GM15510 (cell line): ENCODE measurements around the gene PHAF1.

Experiments used
- POLR2A ChIP-seq: IDR thresholded peaks from 3 replicates; pipeline ENCODE4 v1.6.1; 2011; ENCODE audit warnings: borderline replicate concordance; ENCODE audit not compliant: insufficient read length; ENCODE audit errors: extremely low read depth

PHAF1 gene

DNA sequence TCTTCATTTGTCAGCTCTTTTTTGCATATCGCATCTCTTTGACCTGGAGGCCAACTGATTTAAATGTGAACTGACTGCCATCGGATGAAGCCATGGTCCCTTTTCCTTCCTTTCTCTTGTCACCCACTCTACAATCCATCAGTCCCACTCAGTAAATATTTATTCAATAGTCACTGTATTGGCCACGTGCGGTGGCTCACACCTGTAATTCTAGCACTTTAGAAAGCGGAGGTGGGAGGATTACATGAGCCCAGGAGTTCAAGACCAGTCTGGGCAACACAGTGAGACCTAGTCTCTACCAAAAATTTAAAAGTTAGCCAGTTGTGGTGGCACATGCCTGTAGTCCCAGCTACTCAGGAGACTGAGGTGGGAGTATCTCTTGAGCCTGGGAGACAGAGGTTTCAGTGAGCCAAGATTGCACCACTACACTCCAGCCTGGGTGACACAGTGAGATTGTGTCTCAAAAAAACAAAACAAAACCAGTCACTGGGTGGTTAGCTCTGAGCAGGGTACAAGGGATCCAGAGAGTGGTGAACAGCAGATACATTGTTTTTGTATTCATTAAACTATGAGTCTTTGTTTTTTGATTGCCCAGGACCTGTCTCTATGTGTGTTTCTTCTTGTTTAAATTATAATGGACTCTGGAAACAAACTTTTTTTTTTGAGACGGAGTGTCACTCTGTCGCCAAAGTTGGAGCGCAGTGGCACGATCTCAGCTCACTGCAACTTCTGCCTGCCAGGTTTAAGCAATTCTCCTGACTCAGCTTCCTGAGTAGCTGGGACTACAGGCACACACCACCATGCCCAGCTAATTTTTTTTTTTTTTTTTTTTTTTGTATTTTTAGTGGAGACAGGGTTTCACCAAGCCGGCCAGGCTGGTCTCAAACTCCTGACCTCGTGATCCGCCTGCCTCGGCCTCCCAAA, 6.9 kb downstream of the PHAF1 start:
- no peak for TF ChIP-seq POLR2A

GRCh38 chr16:67117716-67118115, 8.0 kb downstream of the PHAF1 start:
- no peak for TF ChIP-seq POLR2A

DNA sequence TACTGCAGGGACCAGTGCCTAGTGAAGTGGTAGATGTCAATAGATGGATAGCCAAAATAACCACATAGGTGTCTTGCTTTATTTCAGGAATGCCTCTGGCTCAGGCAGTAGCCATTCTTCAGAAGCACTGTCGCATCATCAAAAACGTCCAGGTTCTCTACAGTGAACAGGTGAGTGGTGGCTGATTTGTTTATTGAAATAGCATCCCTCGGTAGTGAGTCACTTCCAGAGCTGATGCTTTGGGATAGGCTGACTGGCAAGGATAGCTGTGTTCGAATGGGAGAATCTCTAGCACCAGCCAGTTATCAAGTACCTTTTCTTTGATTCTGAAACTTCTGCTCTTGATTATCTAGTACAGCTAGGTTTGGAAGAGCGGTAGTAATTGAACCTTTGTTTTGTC, 10.3 kb downstream of the PHAF1 start:
- TF ChIP-seq POLR2A, result no peak

DNA sequence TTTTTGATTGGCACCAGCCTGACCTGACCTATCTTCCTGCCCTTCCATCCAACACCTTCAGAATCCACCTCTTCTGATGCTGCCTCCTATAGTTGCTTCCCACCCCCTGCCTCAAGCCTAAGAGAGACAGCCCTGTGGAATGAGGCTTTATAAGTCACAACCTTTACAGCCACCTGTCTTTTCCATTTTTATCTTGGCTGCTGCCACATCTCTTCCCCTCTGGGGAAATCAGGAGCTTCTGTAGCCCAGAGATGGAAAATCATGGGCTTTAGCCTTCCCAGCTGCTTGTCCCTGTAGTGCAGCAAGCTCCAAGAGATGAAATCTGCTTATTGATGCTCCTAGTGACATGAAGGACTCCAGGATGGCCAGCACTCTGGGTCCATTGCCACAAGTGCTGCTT, 18.7 kb downstream of the PHAF1 start:
- TF ChIP-seq POLR2A, result no peak

DNA sequence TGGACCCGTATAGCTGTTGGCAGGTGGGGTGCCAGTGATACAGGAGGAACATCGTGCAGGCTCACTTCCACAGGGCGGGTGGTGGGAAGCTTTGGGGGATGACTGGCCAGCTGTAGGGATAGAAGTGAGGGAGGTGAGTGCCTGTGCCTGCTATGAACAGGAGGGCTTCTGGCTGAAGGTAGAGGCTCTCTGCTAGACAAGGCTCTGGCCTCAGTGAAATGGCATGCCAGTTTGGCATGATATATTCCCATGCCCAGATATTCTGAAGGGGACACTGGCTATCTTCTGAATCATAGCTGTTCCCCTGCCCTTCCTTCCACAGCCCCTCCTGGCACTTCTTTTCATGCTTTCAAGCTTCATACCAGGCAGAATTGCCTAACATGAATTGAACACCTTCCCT, 19.1 kb downstream of the PHAF1 start:
- TF ChIP-seq POLR2A, result no peak

GRCh38 chr16:67129422-67129821, 19.7 kb downstream of the PHAF1 start:
- TF ChIP-seq POLR2A, result no peak

GRCh38 chr16:67137605-67138004, 27.9 kb downstream of the PHAF1 start:
- no peak for TF ChIP-seq POLR2A

GRCh38 chr16:67141391-67141790, 31.6 kb downstream of the PHAF1 start:
- TF ChIP-seq POLR2A, result no peak

DNA sequence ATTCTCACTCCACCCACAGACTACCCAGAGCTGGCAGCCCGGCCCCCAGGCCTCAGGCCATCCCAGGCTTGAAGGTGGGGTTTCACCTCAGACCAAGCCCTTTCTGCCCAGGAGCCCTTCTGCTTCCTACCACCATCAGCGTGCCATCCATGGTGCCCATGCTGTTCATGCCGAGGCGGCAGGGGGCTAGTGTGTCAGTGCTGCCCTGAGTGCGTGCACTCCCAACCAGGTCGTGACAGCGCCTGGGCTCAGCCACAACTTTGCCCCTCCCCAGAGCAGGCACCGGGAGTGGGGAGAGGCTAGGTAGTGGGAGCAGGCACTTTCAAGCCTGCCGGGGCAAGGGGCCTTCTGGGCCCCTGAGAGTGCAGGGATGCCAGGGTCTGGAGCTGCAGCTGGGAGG, 32.6 kb downstream of the PHAF1 start:
- TF ChIP-seq POLR2A, result no peak

- TF ChIP-seq POLR2A, result no peak
Measured at GRCh38 chr16:67144943-67145342, 35.2 kb downstream of the PHAF1 start.

GRCh38 chr16:67145746-67146145, 36.0 kb downstream of the PHAF1 start:
- no peak for TF ChIP-seq POLR2A

- no peak for TF ChIP-seq POLR2A
Measured at GRCh38 chr16:67146523-67147357, 37.0 kb downstream of the PHAF1 start.

DNA sequence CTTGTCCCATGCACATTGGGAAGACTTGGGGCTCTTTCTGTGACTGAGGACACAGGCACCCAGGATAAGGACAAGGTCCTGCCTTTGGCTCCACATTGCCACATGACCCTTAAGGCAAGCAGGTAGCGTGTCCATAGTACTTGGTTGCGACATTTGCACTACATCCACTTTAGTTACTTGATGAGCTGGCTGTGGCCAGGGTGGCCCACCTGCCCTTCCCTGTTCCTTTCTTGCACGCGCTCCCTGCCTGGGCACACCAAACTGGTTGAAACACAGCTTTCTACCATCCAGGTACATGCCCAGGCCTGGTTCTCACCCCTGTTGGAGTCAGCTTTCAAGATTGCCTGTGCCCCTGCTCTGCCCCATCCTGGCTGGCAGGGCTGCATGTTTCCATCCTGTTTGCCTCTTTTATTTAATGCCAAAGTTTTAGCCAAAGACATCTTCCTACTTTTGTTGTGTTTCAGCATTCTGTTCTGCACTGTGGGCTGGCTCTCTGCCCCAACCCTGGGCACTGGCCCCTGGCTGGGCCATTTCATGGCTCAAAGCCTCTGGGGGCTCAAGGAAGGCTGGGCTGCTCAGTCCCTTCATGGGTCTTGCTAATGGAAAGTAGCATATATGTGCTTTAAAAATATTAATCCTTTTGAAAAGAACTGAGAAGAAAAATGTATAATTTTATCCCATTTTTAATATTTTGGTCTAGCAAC, 37.8 kb downstream of the PHAF1 start:
- no peak for TF ChIP-seq POLR2A

- no peak for TF ChIP-seq POLR2A
Measured at GRCh38 chr16:67148221-67148620, 38.5 kb downstream of the PHAF1 start.
